GM10266 (cell line): Measurements from ENCODE around the gene ABCC1.

Source experiments
- DNase-seq: peaks from one replicate; pipeline ENCODE4 v3.0.0; 2012; ENCODE audit errors: extremely low spot score
- TF ChIP-seq, protein P1 (sequence below): IDR thresholded peaks from 2 replicates; pipeline ENCODE4 v1.5.1; 2012; ENCODE audit warnings: mild to moderate bottlenecking, low read depth; ENCODE audit not compliant: control insufficient read depth, insufficient read depth; ENCODE audit errors: missing control alignments

The ABCC1 gene

DNA sequence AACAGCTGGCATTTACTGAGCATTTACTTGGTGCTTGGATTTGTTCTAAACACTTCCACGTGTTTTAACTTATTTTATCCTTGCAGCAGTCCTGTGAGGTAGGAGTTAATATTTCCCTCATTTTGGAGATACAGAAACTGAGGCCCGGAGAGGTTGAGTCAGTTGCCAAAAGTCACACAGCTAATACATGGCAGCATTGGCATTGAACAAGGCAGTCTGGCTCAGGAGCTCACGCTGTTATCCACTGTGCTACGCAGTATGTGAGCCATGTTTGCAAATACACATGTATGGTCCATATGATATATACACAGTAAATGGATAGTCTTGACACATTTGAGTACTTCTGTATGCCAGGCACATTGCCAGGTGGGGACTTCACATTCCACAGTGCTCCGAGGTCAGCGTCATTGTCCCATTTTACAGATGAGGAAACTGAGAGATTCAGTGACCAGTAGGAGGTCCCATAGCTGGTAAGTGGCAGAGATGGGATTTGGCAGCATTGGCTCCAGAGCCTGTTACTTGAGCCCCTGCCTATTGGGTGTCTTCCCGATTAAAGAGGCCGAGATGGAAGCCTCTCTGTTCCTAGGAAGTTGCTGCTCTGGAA lies 163.1 kb downstream of the ABCC1 start:
- no peak for DNase-seq
- TF ChIP-seq, protein P1, sequence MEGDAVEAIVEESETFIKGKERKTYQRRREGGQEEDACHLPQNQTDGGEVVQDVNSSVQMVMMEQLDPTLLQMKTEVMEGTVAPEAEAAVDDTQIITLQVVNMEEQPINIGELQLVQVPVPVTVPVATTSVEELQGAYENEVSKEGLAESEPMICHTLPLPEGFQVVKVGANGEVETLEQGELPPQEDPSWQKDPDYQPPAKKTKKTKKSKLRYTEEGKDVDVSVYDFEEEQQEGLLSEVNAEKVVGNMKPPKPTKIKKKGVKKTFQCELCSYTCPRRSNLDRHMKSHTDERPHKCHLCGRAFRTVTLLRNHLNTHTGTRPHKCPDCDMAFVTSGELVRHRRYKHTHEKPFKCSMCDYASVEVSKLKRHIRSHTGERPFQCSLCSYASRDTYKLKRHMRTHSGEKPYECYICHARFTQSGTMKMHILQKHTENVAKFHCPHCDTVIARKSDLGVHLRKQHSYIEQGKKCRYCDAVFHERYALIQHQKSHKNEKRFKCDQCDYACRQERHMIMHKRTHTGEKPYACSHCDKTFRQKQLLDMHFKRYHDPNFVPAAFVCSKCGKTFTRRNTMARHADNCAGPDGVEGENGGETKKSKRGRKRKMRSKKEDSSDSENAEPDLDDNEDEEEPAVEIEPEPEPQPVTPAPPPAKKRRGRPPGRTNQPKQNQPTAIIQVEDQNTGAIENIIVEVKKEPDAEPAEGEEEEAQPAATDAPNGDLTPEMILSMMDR, result no peak

DNA sequence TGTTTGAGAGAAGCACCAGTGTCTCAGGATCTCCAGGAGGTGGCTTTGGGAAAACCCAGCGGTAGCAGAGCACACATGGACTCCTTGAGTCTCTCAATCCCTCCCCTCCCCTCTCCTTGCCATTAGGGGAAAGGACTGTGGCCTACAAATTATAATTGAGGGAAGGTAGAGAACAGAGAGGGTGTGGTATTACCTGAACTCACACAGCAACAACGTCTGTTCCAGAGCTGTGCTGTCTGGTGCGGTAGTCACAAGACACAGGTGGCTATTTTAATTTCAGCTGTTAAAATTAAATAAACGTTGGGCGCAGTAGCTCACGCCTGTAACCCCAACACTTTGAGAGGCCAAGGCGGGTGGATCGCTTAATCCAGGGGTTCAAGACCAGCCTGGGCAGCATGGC lies 163.7 kb downstream of the ABCC1 start:
- no peak for DNase-seq
- TF ChIP-seq, protein P1, result no peak

DNA sequence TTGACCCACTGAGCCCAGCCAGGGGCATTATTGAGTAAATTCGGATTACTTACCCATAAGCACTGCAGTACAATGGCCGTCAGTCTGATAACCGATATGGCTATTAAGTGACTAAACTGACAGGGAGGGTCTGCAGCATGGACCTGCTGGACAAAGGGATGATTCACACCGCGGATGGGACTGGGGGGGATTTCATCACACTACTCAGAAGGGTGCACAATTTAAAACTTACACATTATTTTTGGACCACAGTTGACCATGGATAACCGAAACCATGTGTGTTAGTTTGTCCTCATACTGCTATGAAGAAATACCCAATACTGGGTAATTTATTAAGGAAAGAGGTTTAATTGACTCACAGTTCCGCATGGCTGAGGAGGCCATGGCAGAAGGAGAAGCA lies 167.4 kb downstream of the ABCC1 start:
- no peak for DNase-seq
- TF ChIP-seq, protein P1, result no peak

DNA sequence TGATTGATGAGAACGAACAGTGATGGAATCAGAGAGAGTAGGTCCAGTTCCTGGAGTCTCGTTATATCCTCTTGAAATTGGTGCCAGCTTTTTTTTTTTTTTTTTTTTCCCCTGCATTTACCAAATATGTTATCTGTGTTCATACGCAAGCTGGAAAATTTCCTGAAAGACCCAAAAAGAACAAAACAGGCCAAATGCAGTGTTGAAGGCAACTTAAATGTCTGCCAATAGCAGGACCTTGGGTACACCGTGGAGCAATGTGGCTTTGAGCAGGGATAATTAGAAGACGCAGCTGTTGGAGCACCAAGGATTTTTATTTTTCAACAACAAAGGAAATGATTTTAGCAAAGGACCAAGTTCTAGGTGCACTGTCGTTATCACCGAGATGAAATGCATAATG lies 168.9 kb downstream of the ABCC1 start:
- no peak for DNase-seq
- TF ChIP-seq, protein P1, result no peak

DNA sequence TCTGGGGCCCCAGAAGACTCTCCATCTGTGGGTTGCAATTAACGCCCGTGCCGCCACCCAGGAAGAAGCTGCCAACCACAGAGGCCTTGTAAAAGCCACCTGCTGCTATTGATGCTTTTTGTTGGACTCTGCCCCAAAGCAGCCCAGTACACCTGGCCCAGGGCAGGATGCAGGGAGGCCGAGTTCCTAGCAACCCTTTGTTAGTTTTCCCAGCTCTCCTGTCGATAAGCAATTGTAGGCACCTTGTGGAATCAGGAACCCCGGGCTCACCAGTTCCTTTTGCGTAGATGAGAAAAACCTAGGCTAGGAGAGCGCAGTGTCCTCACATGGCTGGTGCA lies 170.6 kb downstream of the ABCC1 start:
- DNase-seq, result no peak

DNA sequence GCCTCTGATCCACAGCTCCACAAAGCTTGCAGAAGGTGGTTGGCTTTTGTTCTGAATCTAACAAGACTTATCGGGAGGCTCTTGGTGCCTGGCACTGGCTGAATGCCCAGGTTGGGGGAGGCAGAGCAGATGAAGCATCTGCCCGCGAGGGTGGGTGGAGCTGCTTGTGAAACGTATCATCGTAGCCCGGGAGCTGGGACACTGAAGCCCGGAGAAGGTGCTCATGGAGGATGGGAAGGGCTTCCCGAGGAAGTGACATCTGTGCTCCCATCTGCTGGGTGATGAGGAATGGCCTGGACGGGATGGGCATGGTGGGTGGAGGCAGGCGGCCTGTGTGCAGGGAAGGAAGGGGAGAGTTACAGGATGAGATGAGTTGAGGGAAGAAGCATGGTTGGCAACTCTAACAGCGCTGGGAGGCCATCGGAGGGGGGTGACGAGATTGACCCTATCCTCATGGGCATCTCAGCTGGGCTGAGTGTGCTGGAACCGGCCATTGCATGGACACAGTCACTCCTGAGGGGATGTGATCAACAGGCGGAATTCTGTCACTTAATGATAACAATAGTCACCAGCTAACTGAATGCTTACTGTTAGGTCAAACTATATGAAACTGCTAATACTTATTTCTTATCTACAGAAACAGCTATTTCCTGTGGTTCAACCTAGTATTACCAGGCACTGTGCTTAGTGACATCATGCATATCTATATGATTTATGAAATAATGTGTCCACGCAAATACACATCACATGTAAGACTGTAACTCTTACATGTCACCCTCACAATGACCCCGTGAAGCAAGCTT lies 171.2 kb downstream of the ABCC1 start:
- TF ChIP-seq, protein P1, result no peak
- no peak for DNase-seq

More for the DNA sequence above, 170.6 kb downstream of the ABCC1 start:
- TF ChIP-seq, protein P1, result no peak

DNA sequence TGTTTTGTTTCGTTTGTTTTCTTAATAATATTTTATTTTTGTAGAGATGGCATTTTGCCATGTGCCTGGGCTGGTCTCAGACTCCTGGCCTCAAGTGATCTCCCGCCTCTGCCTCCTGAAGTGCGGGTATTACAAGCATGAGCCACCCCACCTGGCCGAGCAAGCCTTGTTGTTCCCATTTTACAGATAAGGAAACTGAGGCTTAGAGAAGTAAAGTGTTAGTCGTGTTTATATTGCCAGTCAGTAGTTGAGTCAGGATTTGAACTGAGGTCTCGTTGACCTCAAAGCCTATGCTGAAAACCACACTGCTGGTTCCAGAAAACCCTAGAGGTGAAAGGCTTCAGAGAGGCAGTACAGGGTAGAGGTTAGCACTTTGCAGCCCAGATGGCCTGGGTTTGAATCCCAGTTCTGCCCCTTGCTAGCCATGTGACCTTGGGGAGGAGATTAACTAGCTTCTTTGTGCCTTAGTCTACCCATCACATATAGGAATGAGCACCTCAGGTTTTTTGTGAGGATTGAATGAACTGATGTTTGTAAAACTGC lies 171.8 kb downstream of the ABCC1 start:
- TF ChIP-seq, protein P1, result no peak
- DNase-seq, result no peak
